ENCODE measurements around the gene PPM1F.

Gene PPM1F, protein sequence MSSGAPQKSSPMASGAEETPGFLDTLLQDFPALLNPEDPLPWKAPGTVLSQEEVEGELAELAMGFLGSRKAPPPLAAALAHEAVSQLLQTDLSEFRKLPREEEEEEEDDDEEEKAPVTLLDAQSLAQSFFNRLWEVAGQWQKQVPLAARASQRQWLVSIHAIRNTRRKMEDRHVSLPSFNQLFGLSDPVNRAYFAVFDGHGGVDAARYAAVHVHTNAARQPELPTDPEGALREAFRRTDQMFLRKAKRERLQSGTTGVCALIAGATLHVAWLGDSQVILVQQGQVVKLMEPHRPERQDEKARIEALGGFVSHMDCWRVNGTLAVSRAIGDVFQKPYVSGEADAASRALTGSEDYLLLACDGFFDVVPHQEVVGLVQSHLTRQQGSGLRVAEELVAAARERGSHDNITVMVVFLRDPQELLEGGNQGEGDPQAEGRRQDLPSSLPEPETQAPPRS

DNA sequence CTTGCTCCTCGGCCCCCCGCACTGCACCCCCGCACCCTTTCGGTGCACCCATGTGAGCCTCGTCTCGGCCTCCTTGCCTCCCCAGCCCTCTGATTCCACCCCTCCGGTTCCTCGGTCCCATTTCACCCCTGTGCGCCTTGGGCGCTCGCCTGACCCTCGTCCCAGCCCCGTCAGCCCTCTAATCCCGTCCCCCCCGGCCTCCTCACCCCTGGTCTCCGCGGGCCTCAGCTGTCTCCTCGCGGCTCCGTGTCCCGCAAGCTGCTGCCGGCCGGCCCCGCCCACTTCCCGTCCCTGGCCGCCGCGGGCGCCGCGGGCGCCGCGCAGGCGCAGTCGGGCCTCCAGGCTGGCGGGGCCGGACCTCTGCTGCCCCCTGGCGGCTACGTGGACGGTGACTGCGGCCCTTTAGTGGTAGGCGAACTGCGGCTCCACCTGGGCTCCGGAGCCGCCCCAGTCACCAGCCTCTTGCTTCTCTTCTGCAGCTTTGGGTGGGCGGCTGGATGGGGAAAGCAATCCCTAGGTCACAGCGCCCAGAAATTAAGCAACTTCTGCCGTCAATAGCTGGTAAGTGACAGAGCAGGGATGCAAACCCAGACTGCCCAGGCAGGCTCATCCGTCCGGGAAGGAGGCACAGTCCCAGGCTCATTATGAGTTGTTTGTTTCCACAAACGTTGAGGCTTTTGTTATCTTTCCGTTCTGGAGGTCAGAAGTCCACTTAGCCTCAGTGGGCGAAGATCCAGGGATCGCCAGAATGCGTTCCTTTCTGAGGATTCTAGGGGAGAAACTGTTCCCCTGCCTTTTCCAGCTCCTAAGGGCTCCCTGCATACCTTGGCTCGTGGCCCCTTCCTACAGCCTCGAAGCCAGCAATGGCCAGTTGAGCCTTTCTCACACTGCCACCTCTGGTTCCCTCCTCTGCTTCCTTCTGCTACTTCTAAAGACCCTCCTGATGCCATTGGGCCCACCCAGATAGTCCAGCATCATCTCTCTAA lies at the start of gene PPM1F:
TSS of gene PPM1F (minus strand) at position 263 of the 986 bp plus-strand sequence. CDS start 6,800 bp downstream, outside the sequence.
- DNase-seq = peak; percentile 70

DNA sequence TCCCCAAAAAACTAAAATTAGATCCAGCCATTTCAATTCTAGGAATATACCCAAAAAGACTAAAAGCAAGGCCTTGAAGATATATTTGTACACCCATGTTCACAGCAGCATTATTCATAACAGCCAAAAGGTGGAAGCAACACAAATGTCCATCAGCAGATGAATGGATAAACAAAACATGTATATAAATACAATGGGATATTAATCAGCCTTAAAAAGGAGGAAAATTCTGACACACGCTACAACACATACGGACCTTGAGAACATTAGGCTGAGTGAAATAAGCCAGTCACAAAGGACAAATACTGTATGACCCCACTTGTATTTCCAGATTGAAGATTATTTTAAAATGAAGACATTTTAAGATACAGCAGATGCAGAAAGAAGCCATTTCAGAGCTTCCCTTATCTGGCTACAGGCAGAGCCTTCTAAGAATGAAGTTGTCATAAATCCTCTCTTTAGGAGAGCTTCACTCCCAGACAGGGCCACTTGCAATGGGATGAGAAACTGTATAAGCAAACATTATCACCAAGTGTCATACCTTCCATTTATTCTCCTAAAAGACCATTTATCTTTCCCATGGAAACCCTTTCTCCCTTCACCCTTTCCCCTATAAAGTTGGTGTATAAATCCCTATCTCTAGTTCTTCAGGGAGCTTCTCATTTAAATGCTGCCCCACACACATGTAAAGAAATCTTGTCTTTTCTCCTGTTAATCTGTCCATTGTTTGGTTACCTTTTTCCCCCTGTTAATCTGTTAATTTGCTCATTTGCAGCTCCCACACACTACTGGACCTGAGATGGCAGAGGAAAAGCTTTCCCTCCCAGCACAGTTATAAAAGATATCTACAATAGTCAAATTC lies 49.2 kb upstream of the PPM1F start:
- no peak for DNase-seq

DNA sequence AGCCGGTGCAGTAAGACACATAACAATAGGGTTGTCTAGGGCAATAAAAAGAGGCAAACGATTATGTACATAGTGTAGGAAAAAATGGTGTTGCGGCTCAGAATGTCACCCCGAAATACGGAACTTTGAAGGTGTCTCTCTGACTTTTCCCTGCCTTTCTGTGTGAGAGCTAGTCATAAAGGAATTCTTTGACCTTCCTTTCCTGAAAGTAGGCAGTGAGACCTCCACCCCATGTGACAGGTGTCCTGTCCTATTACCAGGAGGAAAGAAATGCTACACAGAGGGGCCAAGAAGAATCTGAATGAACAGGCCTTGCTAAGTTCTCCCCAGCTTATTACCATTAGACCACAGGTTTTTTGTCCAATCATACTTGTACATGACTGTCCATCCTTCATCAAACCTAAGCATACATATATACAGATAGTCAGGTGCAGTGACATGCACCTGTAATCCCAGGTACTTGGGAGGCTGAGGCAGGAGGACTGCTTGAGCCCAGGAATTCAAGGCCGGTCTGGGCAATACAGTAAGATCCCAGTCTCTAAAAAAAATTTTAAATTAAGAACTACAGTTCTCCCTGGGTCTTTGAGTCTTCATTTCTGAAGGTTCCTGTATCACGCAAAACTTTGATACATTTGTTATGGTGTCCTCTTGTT lies 46.1 kb upstream of the PPM1F start:
- no peak for DNase-seq

DNA sequence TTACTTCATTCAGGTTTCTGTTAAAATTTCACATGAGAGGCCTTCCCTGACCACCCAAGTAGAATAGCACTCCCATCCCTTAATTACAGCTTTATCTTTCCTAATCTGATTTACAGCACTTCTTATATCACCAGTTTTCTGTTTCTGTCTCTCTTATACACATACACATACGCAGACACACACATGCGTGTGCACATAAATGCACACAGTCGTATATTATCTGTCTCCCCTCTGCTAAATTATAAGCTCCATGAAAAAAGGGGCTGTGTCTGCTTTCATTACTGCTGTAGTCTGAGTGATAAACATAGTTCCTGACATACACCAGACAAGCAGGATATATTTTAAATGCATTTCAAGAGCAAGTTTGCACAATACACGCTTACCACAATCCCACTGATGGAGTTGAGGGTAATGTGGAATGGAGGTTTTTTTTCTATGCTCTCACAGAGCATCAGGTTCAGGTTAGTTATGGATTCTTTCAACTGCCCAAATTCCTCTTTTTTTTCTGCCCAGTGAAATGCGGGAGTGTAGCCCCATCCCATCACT lies 43.6 kb upstream of the PPM1F start:
- no peak for DNase-seq

DNA sequence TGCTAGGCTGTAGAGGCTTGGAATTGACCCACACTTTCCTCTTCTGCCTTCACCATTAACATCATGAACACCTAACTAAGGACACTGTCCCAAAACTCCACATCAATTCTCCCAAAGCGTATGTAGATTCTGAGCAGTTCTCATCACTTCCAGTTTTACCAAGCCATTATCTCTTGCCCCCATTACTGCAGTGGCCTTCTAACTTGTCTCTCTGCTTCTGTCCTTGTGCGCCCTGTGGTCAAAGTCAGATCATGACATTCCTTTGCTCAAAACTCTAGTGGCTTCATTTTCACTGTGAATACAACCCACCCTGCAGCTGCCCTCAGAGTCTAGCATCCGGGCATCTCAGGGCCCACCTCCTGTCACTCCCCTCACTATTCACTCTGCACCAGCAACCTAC lies 43.0 kb upstream of the PPM1F start:
- DNase-seq = no peak

DNA sequence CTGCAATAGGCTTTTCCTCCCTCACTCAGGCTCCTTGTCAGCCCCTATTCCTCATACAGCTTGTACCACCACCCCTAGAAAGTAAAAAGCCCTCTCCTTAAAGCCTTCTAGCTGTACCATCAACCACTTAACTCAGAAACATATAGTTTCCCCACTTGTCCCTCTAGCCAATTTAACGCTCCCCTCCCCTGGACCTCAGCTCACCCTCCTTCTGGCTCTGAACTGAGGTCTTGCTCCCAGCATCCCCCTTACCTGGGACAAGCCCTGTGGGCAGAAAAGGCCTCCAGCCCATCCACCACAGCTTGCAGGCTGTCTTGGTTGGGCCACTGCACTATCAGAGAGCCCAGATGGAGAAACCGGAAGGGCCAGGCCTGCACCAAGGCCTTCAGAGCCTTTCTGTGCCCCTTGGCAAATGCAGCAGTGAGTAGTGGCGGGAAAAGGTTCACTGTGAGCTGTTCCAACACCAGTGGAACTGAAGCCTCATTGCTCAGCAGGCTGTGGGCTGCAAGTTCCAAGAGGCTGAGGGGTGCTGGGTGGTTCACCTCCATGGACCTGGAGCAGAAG lies 42.3 kb upstream of the PPM1F start:
- DNase-seq = no peak

DNA sequence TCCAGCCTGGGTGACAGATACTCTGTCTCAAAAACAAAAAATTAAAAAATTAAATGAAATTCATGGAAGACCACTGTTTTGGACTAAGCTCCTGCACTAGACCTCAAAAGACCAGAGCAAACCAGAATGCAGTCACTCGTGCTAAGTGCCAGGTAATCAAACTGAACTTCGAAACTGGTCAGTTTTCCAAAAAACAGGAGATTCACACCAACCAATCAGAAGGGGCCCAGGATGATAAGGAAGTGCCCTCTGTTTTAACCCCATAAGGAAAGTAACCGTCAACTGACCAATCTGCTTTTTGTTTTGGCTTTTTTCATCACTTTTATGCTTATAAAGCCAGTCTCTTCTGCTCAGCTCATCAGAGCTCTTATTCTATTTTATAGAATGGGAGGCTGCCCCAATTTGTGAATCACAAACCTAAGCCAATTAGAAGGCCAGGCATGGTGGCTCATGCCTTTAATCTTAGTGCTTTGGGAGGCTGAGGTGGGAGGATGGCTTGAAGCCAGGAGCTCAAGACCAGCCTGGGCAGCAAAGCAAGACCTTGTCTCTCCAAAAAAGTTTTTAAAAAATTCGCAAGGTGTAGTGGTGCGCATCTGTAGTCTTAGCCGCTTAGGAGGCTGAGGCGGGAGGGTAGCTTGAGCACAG lies 40.1 kb upstream of the PPM1F start:
- no peak for DNase-seq

DNA sequence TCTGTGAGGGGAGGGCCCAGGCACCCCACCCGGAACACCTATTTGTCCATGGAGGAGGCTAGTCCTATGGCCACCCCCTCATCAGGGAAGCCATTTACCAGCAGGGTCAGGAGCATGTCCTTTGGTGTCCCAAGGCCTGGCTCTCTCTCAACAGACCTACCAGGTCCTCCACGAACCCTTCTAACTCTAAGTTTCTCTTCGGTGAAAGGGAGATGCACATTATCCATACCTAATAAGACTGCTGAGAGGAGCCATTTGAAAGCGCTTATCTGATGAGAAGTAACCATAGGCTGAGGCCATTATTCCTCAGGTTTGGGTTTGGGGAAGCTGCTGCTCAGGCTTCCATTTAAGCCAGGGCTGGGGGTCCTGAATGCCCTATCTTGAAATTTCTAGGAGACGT lies 39.1 kb upstream of the PPM1F start:
- DNase-seq = no peak

DNA sequence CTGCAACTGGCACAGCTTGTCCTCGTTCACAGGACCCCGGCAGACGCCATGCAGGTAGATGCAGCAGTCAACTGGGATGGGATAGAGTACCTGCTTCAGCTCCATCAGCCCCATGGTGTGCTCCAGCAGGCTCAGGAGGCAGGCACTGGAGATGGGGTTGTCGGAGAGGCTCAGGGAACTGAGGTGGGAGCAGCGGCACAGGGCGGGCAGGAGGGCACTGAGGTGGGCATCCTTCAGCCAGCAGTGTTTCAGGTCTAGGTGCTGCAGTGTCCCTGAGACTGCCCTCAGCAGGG lies 38.6 kb upstream of the PPM1F start:
- no peak for DNase-seq

DNA sequence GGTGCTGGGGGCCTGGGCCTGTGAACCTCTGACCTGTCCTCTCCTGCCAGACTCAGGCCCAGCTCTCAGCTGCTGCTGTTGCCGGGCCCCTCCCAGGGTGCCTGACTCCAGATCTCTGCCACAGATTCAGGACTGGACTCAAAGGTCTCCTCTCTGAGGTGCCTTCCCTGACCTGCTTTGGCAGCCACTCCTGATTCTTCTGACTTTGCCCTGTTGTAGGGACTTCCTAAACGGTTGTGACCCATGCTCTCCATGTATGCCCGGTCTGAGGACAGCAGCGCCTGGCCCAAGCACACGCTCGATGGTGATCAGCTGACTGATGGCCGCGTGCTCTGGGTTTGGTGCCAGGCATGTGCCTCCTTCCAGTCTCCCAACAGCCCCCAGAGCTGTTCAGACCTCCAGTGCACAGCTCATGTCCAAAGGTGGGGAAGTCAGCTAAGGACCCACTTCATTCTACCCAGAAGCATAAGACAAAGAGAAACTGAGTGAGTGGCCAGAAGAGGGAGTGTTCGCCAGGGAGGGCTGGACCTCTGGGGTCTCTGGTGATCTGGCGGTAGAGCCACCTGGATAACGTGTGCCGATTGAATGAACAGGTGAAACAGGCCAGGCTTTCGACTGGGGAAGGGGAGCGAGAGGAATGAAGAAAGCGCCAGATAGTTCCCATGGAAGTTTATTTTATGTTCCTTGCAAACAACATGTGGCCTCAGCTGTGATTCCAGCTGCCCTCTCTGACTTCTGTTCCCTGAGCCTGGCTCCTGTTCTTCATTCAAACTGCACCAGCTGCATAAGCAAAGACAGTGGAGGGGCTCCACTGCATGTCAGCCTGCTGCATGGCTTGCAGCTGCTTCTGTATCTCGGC lies 38.0 kb upstream of the PPM1F start:
- DNase-seq = no peak

DNA sequence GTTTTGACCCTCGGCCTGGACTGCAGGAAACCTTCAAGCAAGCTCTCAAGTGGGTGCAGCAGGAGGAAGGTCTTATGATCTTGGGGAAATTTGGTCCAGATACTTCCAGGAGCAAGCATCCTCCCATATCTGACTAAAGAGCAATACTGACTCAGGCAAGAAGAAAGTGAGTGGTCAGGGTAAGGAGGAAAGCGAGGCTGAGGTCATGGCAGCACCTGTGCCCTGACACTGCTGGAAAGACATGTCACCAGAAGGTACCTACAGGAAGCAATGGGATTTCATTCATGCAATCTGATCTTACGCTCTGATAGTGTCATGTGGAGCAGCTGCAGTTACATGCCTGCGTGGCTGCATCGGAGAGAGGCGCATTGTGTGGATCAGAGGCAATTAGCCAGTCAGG lies 36.4 kb upstream of the PPM1F start:
- DNase-seq = peak; percentile 51

DNA sequence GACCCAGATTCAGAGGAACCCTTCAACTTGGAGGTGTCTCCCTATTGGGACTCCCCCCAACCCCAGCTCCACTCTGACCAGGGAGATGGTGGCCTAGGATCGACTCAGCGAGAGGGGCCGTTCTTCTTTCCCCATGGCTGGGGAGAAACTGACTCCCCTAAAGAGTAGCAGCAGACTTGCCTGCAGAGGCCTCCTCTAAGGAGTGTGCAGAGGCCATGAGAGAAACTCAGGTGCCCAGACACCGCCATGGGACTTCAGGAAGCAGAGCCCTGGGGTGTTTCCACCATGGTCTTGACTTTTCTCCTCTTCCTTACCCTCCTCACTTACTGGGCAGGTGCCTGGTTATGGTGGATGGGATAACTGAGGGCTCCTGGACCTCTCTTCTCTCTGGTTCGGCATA lies 32.6 kb upstream of the PPM1F start:
- DNase-seq = no peak

DNA sequence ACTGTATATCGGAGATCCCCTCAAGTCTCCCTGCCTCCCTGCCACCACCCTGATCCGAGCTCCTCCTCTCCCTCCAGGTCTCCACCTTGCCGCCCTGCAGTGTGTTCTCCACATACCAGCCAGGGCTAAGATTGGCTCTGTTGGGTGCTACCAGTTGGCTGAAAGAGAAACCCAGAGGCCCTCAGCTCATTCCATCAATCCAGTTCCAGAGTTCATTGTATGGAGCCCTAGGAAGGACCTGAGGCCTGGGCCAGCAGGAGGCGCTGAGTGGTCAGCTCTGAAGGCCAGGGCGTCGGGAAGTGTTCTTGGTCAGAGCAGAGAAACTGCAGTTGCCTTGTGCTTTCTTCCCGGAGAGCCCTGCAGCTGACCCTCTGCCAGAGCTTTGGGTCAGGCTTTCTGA lies 32.1 kb upstream of the PPM1F start:
- DNase-seq = peak; percentile 20

DNA sequence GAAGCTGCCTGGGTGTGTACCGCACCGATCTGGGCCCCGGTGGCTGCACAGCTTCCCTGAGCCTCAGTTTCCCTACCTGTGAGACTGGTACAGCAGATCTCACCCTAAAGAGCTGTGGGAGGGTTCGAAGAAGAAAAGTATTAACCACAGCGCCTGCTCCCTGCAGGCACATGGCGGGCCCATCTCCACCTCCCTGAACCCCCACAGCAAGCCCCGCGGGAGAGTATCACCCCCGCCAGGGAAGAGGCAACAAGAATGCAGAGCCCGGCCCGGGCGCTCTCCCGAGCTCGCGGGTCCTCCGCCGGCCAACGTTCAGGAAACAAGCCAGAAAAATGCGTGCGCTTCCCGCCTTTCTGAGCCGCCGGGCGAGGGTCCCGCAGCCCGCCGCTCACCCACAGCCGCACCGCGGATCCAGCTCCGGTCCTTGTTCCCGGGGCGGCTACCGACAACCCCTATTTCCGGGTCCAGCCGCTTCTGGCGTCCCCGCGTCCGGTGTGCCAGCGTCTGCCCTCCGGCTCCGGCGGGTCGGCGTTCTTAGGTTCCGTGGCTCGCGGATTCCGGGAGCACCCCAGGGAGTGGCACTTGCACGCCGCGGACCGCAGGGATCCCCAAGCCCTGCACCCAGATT lies 29.8 kb upstream of the PPM1F start, which contains the start of gene TOP3B:
TSS of gene TOP3B (minus strand) at position 450 of the 628 bp plus-strand sequence. CDS start 7,078 bp downstream, outside the sequence.
- peak; percentile 73 for DNase-seq

DNA sequence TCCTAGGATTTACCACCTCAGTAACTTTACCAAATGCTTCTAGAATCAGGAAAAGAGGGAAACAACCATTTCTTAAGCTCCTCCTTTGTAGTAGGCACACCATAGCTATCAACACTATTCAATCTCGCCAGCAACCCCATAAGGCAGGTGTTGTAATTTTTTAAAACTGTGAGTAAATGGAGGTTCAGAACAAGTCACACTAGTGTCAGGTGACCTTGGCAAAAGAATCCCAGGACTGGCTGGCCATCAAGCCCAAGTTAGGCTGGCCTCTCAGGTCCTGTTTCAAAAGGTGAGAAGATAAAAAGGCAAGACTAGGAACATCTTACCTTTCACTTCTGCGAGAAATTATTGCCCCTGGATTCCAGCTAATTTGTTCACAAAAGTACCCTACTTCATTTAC lies 29.2 kb upstream of the PPM1F start:
- no peak for DNase-seq

DNA sequence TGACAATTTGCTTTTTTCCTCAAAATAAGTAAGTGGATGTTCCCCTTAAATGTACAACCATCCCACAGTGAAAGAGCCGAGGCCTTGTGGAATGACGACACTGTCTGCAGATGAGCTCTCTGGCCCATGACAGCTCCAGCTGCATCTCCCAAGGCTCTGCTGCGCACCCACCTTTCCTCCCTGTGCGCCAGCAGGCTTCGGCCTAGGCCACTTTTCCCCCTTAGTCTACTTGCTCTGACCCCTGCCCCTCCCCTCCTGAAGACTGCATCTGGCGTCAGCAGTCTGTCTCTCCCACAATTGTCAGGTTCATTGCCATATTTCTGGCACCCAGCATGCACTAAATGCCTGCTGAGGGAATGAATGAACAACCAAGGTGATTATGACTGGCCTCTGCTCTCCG lies 27.9 kb upstream of the PPM1F start:
- no peak for DNase-seq

DNA sequence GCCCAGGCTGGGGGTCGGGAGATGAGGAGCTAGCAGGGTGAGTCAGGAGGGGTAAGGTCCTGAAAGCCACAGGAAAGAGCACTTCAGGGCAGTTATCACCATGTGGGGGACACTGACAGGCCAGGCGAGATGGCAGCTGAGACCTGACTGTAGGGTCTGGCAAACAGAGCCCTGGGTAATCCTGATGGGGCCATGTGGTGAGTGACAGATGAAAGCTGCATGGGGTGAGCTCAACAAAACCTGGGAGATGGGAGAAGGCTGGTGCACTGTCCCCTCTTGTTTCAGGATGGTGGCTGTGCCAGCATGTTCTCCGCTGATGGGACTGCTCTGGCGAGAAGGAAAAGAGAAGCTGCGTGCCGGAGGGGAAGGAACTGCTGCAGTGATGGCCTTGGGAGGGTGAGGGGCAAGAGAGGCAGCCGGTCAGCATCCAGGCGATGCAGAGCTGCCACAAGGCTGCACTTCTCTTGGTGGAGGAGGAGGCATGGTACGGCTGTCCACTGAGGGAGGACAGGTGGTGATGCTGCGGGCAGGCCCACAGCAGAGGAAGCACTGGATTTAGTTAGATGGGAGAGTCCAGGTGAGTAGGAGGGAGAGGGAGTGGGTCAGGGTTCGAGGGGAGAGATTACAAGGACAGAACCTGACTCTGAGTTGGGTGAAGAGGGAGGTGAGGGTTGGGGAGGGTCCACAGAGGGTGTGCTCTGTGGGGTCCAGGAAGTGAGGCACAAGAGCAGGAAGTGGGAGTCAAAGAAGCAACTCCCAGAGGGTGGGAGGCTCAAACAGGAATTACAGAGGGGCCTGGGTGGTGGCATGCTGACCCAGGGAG lies 26.1 kb upstream of the PPM1F start:
- no peak for DNase-seq

DNA sequence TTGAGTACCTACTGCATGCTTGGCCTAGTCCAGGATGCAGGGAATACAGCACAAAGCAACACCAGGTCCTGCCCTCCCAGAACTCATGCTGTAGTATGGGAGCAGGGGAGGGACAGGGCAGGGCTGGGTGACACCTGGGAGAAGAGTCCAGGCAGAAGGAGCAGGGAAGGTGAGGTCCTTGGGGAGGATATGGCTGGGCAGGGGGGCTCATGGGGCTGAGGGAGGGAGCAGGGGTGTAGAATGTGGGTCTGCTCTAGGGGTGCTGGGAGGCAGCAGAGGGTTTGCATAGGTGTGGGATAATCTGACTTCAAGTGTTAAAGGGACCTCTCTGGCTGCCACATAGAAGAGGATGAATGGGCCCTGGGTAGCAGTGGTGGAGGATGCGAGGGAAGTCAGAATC lies 25.2 kb upstream of the PPM1F start:
- DNase-seq = no peak

All from NCI-H146 (cell line).